GM23338 (cell line): ENCODE measurements around the gene RPP21. TPM values are rescaled to one million over a fixed set of nuclear protein-coding genes. Genes with fewer than 3 reads are reported as not detected.

Experiments
- ATAC-seq: fragments of 200-7000 bp; cut with Tn5 transposase; 3 replicates; pipeline ENCODE4 v1.9.1; 2020
- DNase-seq: peaks from one replicate; pipeline ENCODE4 v3.0.0-alpha.2; 2015; ENCODE audit warnings: low spot score
- H2AFZ ChIP-seq: fragments of 200-600 bp; sonication (generic); 2 replicates; pipeline ENCODE4 v1.8.0; 2016; ENCODE audit warnings: antibody characterized with exemption, mild to moderate bottlenecking, moderate library complexity
- H3F3A ChIP-seq: fragments of 200-600 bp; sonication (generic); replicated peaks from 2 replicates; pipeline ENCODE4 v1.8.0; 2017; ENCODE audit warnings: antibody characterized with exemption, mixed run types, low read depth
- H3K27ac ChIP-seq: fragments of 200-600 bp; sonication (generic); 2 replicates; pipeline ENCODE4 v1.6.1; 2016; ENCODE audit warnings: low read depth
- H3K27me3 ChIP-seq: fragments of 200-600 bp; sonication (generic); 2 replicates; pipeline ENCODE4 v1.8.0; 2016; ENCODE audit warnings: mild to moderate bottlenecking, mixed run types, moderate library complexity; ENCODE audit not compliant: insufficient read depth
- H3K36me3 ChIP-seq: fragments of 200-600 bp; sonication (generic); 2 replicates; pipeline ENCODE4 v1.8.0; 2016; ENCODE audit warnings: mild to moderate bottlenecking; ENCODE audit not compliant: insufficient read depth
- H3K4me1 ChIP-seq: fragments of 200-600 bp; sonication (generic); 2 replicates; pipeline ENCODE4 v1.8.0; 2016; ENCODE audit warnings: mild to moderate bottlenecking, moderate library complexity; ENCODE audit not compliant: insufficient read depth
- H3K4me2 ChIP-seq: fragments of 200-600 bp; sonication (generic); 2 replicates; pipeline ENCODE4 v1.7.1; 2017; ENCODE audit warnings: mixed run types
- H3K4me3 ChIP-seq: fragments of 200-600 bp; sonication (generic); 2 replicates; pipeline ENCODE4 v1.6.1; 2016; ENCODE audit warnings: mixed run types
- H3K79me2 ChIP-seq: fragments of 200-600 bp; sonication (generic); replicated peaks from 2 replicates; pipeline ENCODE4 v1.8.0; 2017; ENCODE audit warnings: mild to moderate bottlenecking; ENCODE audit not compliant: insufficient read depth
- H3K9me2 ChIP-seq: fragments of 200-600 bp; sonication (generic); 2 replicates; pipeline ENCODE4 v1.8.0; 2017; ENCODE audit not compliant: insufficient read depth
- H4K20me1 ChIP-seq: fragments of 200-600 bp; sonication (generic); replicated peaks from 2 replicates; pipeline ENCODE4 v1.8.0; 2017; ENCODE audit warnings: mild to moderate bottlenecking; ENCODE audit not compliant: insufficient read depth
- H3K27ac Mint-ChIP-seq: 2 replicates; pipeline ENCODE4 v1.8.0; 2020; ENCODE audit warnings: inconsistent platforms, mild to moderate bottlenecking, moderate library complexity, mixed read lengths
- H3K27me3 Mint-ChIP-seq: 3 replicates; pipeline ENCODE4 v1.8.0; 2022; ENCODE audit warnings: low read depth, mild to moderate bottlenecking, moderate library complexity, mixed read lengths, inconsistent platforms; ENCODE audit not compliant: insufficient read depth, poor library complexity
- H3K36me3 Mint-ChIP-seq: 3 replicates; pipeline ENCODE4 v1.8.0; 2021; ENCODE audit warnings: low read depth, mild to moderate bottlenecking, inconsistent platforms, moderate library complexity, mixed read lengths
- H3K4me1 Mint-ChIP-seq: 3 replicates; pipeline ENCODE4 v1.8.0; 2020; ENCODE audit warnings: mild to moderate bottlenecking, inconsistent platforms, mixed read lengths
- H3K4me3 Mint-ChIP-seq: 3 replicates; pipeline ENCODE4 v1.8.0; 2021; ENCODE audit warnings: moderate library complexity, mild to moderate bottlenecking, inconsistent platforms, mixed read lengths
- H3K9me3 Mint-ChIP-seq: 3 replicates; pipeline ENCODE4 v1.8.0; 2020; ENCODE audit warnings: moderate library complexity, mild to moderate bottlenecking, inconsistent platforms, mixed read lengths
- POLR2AphosphoS5 ChIP-seq: IDR thresholded peaks from 2 replicates; pipeline ENCODE4 v1.6.1; 2016; ENCODE audit warnings: antibody characterized with exemption, low read depth
- ZNF462 ChIP-seq: fragments of 250-450 bp; sonication (Bioruptor Pico); IDR thresholded peaks from 2 replicates; pipeline ENCODE4 v1.5.0; 2020; ENCODE audit warnings: mild to moderate bottlenecking, moderate library complexity
- polyA plus RNA-seq: library from polyadenylated mRNA; unstranded; fragments of >200 nt; fragmentation: Nextera tagmentation; extraction: Ambion mirVana; gene quantifications from 2 replicates; pipeline ENCODE4 v1.2.1, GENCODE V29; 2016
- total RNA-seq: library from RNA; depleted of rRNA; stranded (reverse); fragments of >200 nt; shearing (Covaris generic); gene quantifications from 2 replicates; pipeline ENCODE4 v1.2.3, GENCODE V29; 2014
- TF ChIP-seq, protein P1 (sequence below): IDR thresholded peaks from one replicate; pipeline ENCODE4 v1.6.1; 2018; ENCODE audit warnings: antibody characterized with exemption; ENCODE audit not compliant: unreplicated experiment

Gene RPP21
- total and polyA plus RNA-seq, 2 experiments from 2014 or later: 63.7 to 161 TPM

DNA sequence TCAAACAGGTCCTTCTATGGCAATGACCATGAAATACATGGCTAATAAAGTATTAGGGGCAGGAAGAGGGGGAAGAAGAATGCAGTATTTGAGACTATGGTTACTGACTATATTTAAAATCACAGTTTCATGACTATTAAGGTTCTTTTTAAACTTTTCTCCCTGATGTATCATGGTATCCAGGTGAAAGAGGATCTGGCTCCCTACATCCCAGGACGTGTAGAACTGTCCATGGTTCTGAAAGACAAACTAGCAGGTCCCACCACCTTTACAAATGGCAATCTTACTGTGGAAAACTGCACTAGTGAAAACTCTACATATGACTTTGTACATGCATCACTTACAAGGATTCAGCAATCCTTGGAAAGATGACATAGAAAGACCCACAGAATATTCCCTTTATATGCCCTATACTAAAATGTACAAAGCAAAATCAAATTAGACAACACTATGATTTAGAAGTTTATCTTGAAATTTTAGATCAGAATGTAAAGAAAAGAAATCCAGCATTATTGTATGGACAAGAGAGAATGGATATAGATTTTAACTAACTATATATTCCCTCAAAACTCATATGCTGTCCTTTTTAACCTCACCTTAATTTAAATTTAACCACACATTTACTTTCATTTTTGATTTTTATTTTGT lies 33.5 kb downstream of the RPP21 start:
- Mint-ChIP-seq H3K4me1 (no peaks in the 10 kb centered on the region), H3K36me3 (no peaks in the 10 kb centered on the region), H3K9me3 (no peaks in the 10 kb centered on the region), H3K27me3 (peaks cover 5% of the 10 kb centered on the region), H3K4me3 (no peak overlapping the region), H3K27ac (no peak overlapping the region)
- no peaks in the 10 kb centered on the region for H3K9me2 ChIP-seq
- no peaks in the 10 kb centered on the region for H3K79me2 ChIP-seq
- no peaks in the 10 kb centered on the region for H3K4me1 ChIP-seq
- ATAC-seq: peak; percentile 55; the same call in 2 of the 3 replicates
- no peak overlapping the region for H3K4me3 ChIP-seq
- H2AFZ ChIP-seq: no peak overlapping the region
- TF ChIP-seq, protein P1, sequence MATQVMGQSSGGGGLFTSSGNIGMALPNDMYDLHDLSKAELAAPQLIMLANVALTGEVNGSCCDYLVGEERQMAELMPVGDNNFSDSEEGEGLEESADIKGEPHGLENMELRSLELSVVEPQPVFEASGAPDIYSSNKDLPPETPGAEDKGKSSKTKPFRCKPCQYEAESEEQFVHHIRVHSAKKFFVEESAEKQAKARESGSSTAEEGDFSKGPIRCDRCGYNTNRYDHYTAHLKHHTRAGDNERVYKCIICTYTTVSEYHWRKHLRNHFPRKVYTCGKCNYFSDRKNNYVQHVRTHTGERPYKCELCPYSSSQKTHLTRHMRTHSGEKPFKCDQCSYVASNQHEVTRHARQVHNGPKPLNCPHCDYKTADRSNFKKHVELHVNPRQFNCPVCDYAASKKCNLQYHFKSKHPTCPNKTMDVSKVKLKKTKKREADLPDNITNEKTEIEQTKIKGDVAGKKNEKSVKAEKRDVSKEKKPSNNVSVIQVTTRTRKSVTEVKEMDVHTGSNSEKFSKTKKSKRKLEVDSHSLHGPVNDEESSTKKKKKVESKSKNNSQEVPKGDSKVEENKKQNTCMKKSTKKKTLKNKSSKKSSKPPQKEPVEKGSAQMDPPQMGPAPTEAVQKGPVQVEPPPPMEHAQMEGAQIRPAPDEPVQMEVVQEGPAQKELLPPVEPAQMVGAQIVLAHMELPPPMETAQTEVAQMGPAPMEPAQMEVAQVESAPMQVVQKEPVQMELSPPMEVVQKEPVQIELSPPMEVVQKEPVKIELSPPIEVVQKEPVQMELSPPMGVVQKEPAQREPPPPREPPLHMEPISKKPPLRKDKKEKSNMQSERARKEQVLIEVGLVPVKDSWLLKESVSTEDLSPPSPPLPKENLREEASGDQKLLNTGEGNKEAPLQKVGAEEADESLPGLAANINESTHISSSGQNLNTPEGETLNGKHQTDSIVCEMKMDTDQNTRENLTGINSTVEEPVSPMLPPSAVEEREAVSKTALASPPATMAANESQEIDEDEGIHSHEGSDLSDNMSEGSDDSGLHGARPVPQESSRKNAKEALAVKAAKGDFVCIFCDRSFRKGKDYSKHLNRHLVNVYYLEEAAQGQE: peak; percentile 85
- TF ChIP-seq POLR2AphosphoS5 (no peak), ZNF462 (CRISPR knock-in tag) (no peak)
- no peaks in the 10 kb centered on the region; the same call in 1 of the 2 replicates for H3K27me3 ChIP-seq
- no peaks in the 10 kb centered on the region for H3K36me3 ChIP-seq
- H4K20me1 ChIP-seq: no peaks in the 10 kb centered on the region
- H3F3A ChIP-seq: no peaks in the 10 kb centered on the region
- peak; percentile 74 for DNase-seq
- H3K4me2 ChIP-seq: no peak overlapping the region
- no peak overlapping the region for H3K27ac ChIP-seq
